ENCODE results near the gene BPIFA1.

The BPIFA1 gene

GRCh38 chr20:33233129-33233774 lies 2.5 kb upstream of the BPIFA1 start:
- Histone ChIP-seq H3K27me3 (replicated peaks; ENCODE audit: control insufficient read depth, insufficient read depth, low read length) (no peaks in the 10 kb centered on the region; the same call in none of the 2 replicates), H3K4me3 (replicated peaks; ENCODE audit: low read depth, low read length) (no peak overlapping the region), H3K36me3 (ENCODE audit: control insufficient read depth, insufficient read depth, low read length) (no peaks in the 10 kb centered on the region)
- DNase-seq (ENCODE audit: extremely low read depth, insufficient read length), result no peak
- TF ChIP-seq, protein P1, sequence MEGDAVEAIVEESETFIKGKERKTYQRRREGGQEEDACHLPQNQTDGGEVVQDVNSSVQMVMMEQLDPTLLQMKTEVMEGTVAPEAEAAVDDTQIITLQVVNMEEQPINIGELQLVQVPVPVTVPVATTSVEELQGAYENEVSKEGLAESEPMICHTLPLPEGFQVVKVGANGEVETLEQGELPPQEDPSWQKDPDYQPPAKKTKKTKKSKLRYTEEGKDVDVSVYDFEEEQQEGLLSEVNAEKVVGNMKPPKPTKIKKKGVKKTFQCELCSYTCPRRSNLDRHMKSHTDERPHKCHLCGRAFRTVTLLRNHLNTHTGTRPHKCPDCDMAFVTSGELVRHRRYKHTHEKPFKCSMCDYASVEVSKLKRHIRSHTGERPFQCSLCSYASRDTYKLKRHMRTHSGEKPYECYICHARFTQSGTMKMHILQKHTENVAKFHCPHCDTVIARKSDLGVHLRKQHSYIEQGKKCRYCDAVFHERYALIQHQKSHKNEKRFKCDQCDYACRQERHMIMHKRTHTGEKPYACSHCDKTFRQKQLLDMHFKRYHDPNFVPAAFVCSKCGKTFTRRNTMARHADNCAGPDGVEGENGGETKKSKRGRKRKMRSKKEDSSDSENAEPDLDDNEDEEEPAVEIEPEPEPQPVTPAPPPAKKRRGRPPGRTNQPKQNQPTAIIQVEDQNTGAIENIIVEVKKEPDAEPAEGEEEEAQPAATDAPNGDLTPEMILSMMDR (IDR thresholded peaks at IDR 0.05; ENCODE audit: insufficient read depth, low read length, poor library complexity, severe bottlenecking), result no peak

GRCh38 chr20:33234050-33234449 lies 1.7 kb upstream of the BPIFA1 start:
- no peak for DNase-seq (ENCODE audit: extremely low read depth, insufficient read length)
- Histone ChIP-seq H3K4me3 (replicated peaks; ENCODE audit: low read depth, low read length) (no peak overlapping the region), H3K27me3 (replicated peaks; ENCODE audit: control insufficient read depth, insufficient read depth, low read length) (no peaks in the 10 kb centered on the region; the same call in none of the 2 replicates), H3K36me3 (ENCODE audit: control insufficient read depth, insufficient read depth, low read length) (no peaks in the 10 kb centered on the region)
- TF ChIP-seq, protein P1 (IDR thresholded peaks at IDR 0.05; ENCODE audit: insufficient read depth, low read length, poor library complexity, severe bottlenecking), result no peak

GRCh38 chr20:33236351-33236750 lies 555 bp downstream of the BPIFA1 start:
- no peak for DNase-seq (ENCODE audit: extremely low read depth, insufficient read length)
- H3K4me3 ChIP-seq (replicated peaks; ENCODE audit: low read depth, low read length), result no peak overlapping the region
- no peaks in the 10 kb centered on the region for H3K36me3 ChIP-seq (ENCODE audit: control insufficient read depth, insufficient read depth, low read length)
- H3K27me3 ChIP-seq (replicated peaks; ENCODE audit: control insufficient read depth, insufficient read depth, low read length), result no peaks in the 10 kb centered on the region; the same call in none of the 2 replicates
- TF ChIP-seq, protein P1 (IDR thresholded peaks at IDR 0.05; ENCODE audit: insufficient read depth, low read length, poor library complexity, severe bottlenecking), result no peak

DNA sequence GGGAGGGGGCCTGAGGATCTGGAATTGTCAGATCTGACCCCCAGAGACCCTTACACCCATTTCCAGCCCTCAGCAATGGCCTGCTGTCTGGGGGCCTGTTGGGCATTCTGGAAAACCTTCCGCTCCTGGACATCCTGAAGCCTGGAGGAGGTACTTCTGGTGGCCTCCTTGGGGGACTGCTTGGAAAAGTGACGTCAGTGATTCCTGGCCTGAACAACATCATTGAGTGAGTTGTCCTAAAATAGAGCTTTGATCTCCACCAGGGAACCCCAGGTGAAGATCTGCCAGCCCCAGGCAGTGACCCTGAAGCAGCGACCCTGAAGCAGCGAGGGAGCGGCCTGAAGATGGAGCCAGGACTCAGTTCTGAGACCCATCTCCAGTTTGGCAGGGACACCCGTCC lies 2.2 kb downstream of the BPIFA1 start:
- TF ChIP-seq, protein P1 (IDR thresholded peaks at IDR 0.05; ENCODE audit: insufficient read depth, low read length, poor library complexity, severe bottlenecking), result no peak
- no peaks in the 10 kb centered on the region for H3K36me3 ChIP-seq (ENCODE audit: control insufficient read depth, insufficient read depth, low read length)
- no peak for DNase-seq (ENCODE audit: extremely low read depth, insufficient read length)
- H3K27me3 ChIP-seq (replicated peaks; ENCODE audit: control insufficient read depth, insufficient read depth, low read length), result no peaks in the 10 kb centered on the region; the same call in 1 of the 2 replicates
- no peak overlapping the region for H3K4me3 ChIP-seq (replicated peaks; ENCODE audit: low read depth, low read length)

- no peaks in the 10 kb centered on the region for H3K27me3 ChIP-seq (replicated peaks; ENCODE audit: control insufficient read depth, insufficient read depth, low read length)
- no peak overlapping the region for H3K4me3 ChIP-seq (replicated peaks; ENCODE audit: low read depth, low read length)
- no peaks in the 10 kb centered on the region for H3K36me3 ChIP-seq (ENCODE audit: control insufficient read depth, insufficient read depth, low read length)
- DNase-seq (ENCODE audit: extremely low read depth, insufficient read length), result no peak
- TF ChIP-seq, protein P1 (IDR thresholded peaks at IDR 0.05; ENCODE audit: insufficient read depth, low read length, poor library complexity, severe bottlenecking), result no peak
Observed at GRCh38 chr20:33239418-33239817, 3.6 kb downstream of the BPIFA1 start.
